ENCODE data around the gene IMPA2.
A peak's percentile ranks its signal among the peaks of the same experiment; 100 is the strongest.
"Not testable (repeated sequence)": the region's sequence is repeated elsewhere in the genome, so short reads cannot be mapped to it uniquely, and the experiment has no call there.

Gene IMPA2

DNA sequence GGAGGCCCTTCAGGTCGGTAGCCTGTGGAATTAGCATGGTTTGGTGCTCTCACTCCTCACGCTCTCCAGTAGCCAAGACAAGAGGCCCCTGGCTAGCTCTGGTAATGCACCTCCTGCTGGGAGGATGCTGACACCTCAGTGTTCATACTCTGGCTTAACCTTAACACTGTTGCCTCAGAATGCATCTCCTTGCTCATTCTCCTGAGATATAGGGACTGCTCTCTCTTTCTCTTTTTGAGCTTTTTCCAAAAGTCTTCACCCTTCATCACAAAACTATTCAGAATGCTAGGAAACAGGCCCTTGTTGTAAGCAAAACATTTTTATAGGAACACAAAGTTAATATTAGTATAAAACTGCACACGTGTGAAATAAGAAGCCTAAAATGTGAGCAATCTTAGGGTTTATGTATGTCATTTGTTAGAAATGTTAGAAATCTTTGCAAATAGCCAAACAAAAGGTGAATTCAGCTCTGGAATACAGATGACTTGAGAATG is 17.3 kb upstream of the IMPA2 start:
- no peak for DNase-seq

DNA sequence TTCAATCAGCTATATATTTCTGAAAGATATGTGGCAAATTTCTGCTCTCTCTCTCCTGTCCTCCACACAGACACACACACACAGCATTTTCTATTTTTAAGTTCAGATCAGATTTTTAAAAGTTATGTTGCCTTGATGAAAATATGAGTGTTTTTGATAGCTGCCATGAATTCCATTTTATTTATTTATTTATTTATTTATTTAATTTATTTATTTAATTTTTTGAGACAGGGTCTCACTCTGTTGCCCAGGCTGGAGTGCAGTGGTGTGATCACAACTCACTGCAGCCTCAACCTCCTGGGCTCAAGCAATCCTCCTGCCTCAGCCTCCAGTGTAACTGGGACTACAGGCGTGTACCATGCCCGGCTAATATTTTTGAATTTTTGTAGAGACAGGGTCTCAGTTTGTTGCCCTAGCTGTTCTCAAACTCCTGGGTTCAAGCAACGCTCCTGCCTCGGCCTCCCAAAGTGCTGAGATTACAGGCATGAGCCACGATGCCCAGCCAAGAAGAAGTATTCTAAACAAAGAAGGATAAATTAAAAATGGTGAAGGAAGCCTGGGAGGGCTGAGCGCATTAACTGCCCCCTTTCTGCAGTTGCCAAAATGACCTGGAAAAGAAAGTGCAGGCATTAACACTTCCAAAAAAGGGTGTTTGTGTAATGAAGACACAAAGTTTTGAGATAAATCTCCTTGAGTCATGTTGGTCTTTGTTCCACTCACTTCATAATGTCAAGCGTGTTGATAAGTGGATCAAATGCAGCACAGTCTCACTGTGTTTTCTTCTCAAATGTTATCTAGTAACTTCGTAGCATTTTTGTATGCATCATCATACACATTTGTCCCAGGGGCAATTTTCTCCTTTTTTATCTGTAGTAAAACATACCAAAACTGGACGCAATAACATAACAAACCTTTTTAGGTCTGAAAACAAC is 11.1 kb upstream of the IMPA2 start:
- DNase-seq = no peak

DNA sequence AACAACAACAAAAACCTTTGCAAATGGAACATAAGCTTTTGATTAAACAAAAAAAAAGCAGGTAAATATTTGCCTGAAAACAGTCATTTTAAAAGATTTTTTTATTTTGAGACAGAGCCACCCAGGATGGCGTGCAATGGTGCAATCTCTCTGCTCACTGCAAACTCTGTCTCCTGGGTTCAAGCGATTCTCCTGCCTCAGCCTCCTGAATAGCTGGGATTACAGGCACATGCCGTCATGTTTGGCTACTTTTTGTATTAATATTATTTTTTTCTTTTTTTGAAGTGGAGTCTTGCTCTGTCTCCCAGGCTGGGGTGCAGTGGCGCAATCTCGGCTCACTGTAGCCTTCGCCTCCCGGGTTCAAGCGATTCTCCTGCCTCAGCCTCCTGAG is 10.5 kb upstream of the IMPA2 start:
- DNase-seq = not testable (repeated sequence)

DNA sequence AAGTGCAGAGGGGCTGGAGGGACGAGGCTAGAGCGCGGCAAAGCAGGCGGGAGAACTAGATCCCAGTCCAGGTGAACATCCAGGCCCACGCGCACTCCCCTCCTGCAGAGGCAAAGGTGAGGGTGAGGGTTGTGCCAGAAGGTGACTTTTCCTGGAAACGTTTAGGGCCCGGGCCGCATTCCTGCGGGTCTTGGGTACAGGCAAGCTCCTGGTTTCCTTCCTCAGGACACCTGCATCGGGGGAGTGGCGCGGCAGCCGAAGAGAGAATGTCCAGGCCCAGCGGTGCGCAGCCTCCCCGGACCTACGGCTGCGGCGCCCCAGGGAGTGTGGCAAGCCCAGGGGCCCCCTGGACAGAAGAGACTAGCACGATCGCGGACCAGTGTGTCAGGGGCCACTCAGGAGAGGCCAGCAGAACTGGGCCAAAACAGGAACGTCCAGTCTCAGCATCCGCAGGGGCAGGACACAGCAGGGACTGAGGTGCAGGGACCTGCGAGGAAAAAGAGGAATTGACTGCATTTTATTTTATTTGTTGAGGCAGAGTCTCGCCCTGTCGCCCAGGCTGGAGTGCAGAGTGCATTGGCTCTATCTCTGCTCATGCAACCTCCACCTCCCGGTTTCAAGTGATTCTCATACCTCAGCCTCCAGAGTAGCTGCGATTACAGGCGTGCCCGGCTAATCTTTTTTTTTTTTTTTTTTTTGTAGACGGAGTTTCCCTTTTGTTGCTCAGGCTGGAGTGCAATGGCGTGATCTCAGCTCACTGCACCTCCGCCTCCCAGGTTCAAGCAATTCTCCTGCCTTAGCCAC is 8.7 kb upstream of the IMPA2 start:
- no peak for DNase-seq

DNA sequence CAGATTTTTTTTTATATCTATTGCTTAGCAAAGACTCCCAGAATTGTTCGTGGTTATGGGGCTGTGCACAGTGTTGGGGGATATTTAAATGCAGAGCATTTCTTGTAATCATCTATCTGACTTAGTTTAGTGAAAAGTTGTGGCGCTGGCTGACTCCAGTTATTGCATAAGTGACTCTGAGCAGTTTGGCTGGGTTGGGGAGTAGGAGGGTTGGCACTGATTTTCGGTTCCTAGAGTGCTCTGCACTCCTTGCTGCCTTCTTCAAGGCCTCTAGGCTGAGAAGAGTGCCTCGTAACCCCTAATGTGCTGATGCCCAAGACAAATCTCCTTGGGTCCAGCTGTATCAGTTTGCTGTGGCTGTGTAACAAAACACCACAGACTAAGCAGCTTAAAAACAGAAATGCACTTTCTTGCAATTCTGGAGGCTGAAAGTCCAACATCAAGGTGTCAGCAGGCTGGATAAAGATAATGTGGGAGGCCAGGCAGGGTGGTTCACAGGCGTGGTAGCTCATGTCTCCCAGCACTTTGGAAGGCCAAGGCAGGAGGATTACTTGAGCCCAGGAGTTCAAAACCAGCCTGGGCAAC is 6.5 kb upstream of the IMPA2 start:
- no peak for DNase-seq

DNA sequence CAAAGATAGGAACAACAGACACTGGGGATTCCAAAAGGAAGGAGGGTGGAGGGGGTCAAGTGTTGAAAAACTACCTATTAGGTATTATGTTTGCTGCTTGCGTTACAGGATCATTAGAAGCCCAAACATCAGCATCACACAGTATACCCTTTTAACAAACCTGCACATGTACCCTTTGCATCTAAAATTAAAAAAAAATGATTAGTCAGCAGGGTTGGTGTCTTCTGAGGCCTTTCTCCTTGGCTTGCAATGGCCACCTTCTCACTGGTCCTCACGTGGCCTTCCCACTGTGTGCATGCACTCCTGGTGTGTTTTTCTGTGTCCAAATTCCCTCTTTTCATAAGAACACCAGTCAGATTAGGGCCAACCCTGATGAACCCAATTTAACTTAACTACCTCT is 5.6 kb upstream of the IMPA2 start:
- no peak for DNase-seq

DNA sequence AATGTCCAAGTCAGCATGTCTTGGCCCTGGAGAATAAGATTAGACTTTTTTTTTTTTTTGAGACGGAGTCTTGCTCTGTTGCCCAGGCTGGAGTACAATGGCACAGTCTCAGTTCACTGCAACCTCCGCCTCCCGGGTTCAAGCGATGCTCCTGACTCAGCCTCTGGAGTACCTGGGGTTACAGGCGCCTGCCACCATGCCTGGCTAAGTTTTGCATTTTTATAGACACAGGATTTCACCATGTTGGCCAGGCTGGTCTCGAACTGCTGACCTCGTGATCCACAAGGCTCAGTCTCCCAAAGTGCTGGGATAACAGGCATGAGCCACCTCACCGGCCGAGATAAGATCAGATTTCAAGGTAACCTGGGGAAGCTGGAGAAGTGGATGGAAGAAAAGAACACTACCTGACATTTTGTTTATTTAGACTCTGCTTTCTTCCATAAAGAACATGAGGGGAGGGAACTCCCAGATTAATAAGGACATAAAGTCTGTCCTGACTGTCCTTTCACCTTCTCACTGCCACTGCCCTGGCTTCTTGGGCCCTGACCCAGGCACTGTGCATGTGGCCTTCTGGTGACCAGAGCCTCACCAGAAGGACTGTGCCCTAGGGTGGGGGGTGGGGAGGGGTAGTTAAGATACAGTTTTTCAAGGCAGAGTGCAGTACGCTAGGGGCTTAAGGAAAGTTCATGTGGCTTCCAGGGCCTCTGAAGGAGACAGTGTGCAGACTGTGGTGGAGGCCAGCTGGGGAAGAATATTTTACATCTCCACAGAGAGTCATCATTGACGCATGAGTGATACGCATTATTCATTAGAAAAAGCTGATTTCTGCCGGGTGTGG is 4.8 kb upstream of the IMPA2 start:
- no peak for DNase-seq

DNA sequence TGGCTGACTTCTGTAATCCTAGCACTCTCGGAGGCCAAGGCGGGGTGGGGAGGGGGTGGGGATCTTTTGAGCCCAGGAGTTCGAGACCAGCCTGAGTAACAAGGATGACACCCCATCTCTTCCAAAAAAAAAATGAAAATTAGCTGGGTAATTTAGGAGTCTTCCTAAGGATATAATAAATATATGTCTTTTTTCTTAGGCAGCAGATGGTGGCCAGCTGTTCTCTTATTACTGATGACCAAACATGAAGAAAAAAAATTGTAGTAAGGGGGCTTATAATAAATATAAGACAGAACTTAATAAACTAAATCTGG is 4.2 kb upstream of the IMPA2 start:
- DNase-seq = no peak

DNA sequence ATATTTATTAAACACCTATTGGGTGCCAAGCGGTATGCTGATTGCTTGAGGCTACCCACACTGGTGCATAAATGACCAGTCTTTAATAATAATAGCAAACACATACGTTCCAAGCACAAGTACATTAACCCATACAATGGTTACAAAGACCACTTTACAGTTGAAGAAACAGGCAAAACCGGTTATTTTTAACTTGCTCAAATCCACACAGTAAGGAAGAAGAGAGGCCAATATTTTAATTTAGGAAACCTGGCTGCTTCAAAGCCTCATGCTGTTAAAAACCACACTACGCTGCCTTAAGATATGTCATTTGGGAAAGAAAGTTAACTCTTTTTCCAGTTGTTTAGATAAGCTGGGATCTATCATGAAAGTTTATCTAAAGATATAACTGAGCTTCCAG is 2.4 kb upstream of the IMPA2 start:
- no peak for DNase-seq

DNA sequence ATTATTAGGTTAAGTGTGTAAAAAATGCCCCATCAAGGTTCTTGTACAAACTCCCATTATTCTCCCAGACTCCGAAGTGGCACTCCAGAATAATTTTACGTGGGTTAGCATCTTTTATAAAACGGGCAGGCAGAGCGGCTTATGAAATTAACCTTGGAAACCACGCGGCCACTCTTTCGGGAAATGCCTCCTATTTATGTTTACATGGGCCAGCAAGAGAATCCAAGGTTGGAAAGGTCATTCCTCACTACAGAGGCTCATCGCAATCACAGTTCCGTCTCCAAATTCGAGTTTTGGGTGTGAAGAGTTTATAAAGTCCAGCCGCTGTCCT is 1.2 kb upstream of the IMPA2 start:
- DNase-seq = no peak

DNA sequence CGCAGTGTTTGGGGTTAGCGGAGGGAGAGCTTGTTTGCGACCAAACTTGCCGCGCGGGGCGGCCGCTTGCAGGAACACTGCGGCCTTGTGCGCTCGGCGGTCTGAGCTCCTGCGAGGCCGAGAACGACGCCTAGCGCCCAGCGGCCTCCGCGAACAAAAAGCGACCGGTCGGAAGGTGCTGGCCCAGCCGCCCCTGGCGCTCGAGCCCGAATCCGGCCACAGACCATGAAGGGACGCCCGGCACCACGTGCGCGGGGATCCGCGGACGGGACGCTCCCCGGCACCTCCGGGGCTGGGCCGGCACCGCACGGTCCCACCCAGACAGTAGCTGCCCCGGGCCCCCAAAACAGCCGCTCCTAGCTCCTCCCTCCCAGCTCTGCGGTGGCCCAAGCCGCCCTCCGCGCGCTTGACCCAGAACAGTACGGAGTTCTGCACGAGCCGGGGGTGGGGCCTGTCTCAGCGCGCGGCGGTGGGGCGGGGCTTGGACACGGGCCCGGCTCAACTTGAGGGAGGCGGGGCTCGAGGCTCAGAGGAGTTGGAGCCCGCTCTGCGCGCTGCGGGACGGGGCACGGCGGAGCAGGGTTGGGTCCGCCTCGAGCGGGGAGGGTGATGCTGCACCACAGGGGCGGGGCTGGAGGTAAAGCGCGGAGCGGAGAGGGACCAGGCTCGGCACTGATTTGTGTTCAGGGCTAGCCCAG is 664 bp upstream of the IMPA2 start:
- DNase-seq = peak; percentile 95

DNA sequence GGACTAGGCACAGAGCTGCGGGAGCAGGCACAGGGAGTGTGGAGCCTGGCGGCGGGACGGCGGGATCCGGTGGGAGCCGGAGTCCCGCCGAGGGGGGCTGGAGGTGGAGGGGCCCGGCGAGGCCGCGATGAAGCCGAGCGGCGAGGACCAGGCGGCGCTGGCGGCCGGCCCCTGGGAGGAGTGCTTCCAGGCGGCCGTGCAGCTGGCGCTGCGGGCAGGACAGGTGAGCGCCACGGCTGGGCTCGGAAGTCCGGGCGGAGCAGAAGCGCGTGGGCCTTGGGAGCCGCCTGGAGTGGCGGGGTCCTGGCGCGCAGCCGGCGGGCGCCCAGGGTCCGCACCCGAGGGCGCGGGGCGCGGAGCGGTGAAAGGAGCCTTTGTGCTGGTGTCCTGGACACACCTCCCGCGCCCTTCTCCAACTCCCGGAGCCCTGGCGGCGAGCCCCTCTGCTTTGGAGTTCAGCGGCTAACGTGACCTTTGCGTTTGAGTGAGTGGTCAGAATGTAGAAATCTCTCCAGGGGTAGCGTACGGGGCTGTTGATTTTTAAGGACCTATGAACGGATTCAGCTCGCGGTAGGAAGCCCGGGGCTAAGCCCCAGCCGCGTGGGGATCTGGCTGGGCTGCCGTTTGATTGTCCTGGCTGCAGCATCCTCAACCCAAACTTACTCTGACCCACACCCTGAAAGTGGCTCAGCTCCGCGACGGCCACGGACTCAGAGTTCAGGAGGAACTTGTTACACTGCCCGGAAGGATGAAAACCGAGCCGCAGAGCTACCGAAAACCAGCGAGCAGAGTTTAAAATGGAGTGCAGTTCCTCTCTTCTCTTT is 448 bp downstream of the IMPA2 start:
- no peak for DNase-seq

DNA sequence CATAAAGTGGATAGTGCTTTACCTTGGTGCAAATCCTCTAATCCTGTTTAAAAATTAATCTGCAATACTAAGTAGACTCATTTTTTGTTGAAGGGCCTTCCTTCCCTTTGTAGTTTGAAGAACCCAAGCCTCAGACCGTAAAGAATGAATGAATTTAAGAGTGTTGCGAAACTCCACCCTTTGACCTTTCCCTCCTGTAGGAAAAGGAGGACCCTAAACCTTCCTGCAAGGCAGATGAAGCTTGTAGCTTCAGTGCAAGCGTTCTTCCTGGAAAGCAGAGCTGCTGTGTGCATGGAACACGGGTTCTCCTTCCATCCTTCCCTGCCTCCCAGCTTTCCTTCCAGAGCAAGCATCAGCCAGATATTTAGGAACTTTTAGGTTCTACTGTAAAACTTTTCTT is 1.7 kb downstream of the IMPA2 start:
- DNase-seq = no peak

DNA sequence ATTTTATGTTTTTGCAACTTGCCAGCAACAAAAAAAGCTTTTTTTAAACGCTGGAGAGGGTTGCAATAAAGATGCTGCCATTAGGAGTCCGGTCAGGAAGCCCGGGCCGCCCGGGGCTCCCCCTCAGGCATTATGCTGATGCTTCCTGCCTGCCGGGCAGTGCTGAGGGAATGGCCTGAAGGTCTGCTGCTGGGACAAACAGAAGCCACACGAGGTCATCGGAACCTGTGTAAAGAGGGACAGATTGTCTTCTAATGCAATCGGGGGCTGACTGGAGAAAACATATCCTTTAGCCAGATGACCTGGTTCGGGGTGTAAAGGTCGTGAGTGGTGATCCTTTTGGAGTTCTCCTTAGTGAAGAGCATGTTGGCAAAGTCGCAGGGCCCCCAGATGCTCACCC is 2.3 kb downstream of the IMPA2 start:
- no peak for DNase-seq

DNA sequence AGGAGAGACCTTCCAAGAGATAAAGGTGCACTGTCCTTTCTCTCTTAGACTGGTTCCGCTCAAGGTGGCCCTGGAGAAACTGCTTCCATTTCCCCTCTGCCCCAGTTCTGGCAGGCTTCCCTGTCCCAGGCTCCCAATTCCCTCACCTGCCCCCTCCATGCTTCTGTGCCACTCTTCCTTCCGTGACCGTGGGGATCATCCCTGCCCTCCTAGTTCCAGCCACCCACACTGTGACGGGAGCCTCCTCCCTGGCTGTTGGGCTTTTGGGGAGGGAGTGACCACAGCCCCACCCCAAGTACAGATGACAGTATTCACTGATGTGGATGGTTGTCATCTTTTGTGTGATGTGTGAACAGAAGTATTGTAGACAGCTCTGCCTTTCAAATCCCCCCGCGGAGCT is 2.8 kb downstream of the IMPA2 start:
- DNase-seq = no peak

DNA sequence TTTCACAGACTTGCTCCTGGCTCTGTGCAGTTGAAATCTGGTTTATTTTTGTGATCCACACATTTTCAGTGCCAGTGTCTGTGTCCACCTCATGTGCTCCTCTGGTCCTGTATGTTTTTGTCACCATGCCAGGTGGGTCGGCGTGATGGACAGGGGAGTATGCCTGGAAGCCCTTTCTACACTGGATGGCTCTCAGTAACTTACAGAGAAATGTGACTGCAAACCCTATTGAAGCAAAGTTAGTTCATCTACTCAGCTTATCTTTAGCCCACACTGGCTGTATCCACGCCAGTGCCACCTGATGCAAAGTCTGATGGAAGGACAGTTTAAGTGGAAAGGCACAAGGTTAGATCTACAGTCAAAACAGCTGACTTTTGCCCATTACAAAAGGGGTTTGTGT is 4.3 kb downstream of the IMPA2 start:
- DNase-seq = no peak

DNA sequence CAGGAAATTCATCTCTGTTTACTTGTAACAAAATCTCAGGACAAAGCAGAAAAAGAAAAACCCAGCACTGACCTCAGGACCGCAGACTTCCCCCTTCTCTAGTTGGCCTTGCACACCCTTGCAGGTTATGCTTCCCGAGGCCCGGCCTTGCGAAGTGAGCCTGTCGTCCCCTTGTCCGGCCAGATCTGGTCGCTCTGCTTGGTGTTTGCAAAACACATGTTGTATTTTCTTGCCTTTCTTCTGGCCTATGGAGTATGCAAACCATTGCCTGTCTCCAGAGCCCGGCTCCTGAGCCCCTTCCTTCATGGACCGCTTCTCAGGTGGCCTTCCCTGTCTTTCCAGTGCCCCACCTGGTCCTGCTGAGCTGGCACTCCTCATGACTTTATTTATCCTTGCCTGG is 4.8 kb downstream of the IMPA2 start:
- no peak for DNase-seq

DNA sequence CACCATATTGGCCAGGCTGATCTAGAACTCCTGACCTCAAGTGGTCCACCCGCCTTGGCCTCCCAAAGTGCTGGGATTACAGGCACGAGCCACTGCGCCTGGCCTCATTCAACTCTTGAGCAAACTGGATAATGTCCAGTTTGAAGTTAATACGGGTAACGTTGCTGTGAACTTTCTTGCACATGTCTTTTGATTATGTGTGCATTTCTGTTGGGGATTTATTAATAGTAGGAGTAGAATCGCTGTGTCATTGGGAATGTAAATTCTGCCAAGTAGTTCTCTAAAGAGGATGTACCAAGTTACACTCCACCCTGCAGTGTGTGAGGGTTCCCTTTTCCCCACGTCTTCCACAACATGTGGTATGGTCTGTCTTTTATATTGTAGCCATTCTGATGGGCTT is 6.2 kb downstream of the IMPA2 start:
- DNase-seq = no peak

DNA sequence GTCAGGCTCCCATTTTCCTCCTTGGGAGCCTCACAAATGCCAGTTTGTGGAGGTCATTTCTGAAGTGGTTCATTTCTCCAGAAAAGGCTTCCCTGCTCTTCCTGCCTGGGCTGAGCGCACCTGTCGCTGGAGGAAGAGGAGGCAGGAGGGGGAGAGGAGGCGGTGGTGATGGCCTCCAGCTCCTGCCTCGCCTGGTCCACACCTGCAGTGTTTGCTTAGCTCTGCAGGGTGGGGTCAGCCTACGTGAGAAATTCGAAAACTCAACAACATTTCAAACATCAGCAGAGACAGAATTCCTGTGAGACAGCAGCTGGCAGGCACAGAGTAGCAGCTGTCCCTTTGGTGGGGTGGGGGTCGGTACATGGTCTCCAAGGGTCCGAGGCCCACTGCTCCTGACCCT is 7.9 kb downstream of the IMPA2 start:
- no peak for DNase-seq

DNA sequence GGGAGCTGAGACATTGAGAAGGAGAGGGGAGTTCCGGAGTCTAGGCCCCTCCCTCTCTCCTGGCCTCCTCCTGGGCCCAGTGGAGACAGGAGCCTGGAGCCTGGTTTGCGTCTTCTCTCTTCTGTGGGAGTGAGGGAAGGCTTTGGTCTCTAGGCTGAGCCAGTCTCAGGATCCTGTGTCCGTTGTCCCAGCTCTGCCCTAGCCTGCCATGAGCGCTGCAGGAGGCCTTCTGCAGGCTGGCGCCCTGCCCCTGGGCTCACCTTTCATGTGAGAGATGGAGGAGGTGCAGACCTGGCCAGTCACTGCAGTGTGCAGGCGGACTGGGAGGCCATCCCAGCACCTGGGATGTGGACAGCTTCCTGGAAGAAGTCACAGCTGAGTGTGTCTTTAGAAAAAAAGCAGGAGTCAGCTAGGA is 8.7 kb downstream of the IMPA2 start:
- DNase-seq = no peak

DNA sequence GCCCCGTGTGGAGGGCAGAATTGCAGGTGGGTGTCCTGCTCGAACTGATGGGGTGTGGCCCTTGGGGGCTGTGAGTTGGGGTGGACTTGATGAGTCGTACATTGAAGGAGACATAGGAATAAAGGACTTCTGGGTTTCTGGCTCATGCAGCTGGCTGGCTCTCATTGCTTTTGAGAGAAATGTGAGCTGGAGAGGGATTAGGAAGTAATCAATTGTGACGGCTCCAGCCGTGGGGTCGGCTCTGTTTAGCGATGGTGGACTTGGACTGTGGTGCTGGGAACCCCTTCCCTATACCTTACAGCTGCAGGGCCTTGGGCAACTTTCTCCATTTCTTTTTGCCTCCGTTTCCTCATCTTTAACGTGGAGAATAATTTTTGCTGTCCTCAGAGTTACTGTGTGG is 9.2 kb downstream of the IMPA2 start:
- no peak for DNase-seq
